GM23338 (cell line): ENCODE measurements around the gene PDHB. TPM values are rescaled to one million over a fixed set of nuclear protein-coding genes. Genes with fewer than 3 reads are reported as not detected.

ENCODE experiments used
- ATAC-seq: fragments of 200-7000 bp; cut with Tn5 transposase; 3 replicates; pipeline ENCODE4 v1.9.1; 2020
- DNase-seq: peaks from one replicate; pipeline ENCODE4 v3.0.0-alpha.2; 2015; ENCODE audit warnings: low spot score
- H2AFZ ChIP-seq: fragments of 200-600 bp; sonication (generic); 2 replicates; pipeline ENCODE4 v1.8.0; 2016; ENCODE audit warnings: antibody characterized with exemption, mild to moderate bottlenecking, moderate library complexity
- H3F3A ChIP-seq: fragments of 200-600 bp; sonication (generic); replicated peaks from 2 replicates; pipeline ENCODE4 v1.8.0; 2017; ENCODE audit warnings: antibody characterized with exemption, mixed run types, low read depth
- H3K27ac ChIP-seq: fragments of 200-600 bp; sonication (generic); 2 replicates; pipeline ENCODE4 v1.6.1; 2016; ENCODE audit warnings: low read depth
- H3K27me3 ChIP-seq: fragments of 200-600 bp; sonication (generic); 2 replicates; pipeline ENCODE4 v1.8.0; 2016; ENCODE audit warnings: mild to moderate bottlenecking, mixed run types, moderate library complexity; ENCODE audit not compliant: insufficient read depth
- H3K36me3 ChIP-seq: fragments of 200-600 bp; sonication (generic); 2 replicates; pipeline ENCODE4 v1.8.0; 2016; ENCODE audit warnings: mild to moderate bottlenecking; ENCODE audit not compliant: insufficient read depth
- H3K4me1 ChIP-seq: fragments of 200-600 bp; sonication (generic); 2 replicates; pipeline ENCODE4 v1.8.0; 2016; ENCODE audit warnings: mild to moderate bottlenecking, moderate library complexity; ENCODE audit not compliant: insufficient read depth
- H3K4me2 ChIP-seq: fragments of 200-600 bp; sonication (generic); 2 replicates; pipeline ENCODE4 v1.7.1; 2017; ENCODE audit warnings: mixed run types
- H3K4me3 ChIP-seq: fragments of 200-600 bp; sonication (generic); 2 replicates; pipeline ENCODE4 v1.6.1; 2016; ENCODE audit warnings: mixed run types
- H3K79me2 ChIP-seq: fragments of 200-600 bp; sonication (generic); replicated peaks from 2 replicates; pipeline ENCODE4 v1.8.0; 2017; ENCODE audit warnings: mild to moderate bottlenecking; ENCODE audit not compliant: insufficient read depth
- H3K9me2 ChIP-seq: fragments of 200-600 bp; sonication (generic); 2 replicates; pipeline ENCODE4 v1.8.0; 2017; ENCODE audit not compliant: insufficient read depth
- H4K20me1 ChIP-seq: fragments of 200-600 bp; sonication (generic); replicated peaks from 2 replicates; pipeline ENCODE4 v1.8.0; 2017; ENCODE audit warnings: mild to moderate bottlenecking; ENCODE audit not compliant: insufficient read depth
- H3K27ac Mint-ChIP-seq: 2 replicates; pipeline ENCODE4 v1.8.0; 2020; ENCODE audit warnings: inconsistent platforms, mild to moderate bottlenecking, moderate library complexity, mixed read lengths
- H3K27me3 Mint-ChIP-seq: 3 replicates; pipeline ENCODE4 v1.8.0; 2022; ENCODE audit warnings: low read depth, mild to moderate bottlenecking, moderate library complexity, mixed read lengths, inconsistent platforms; ENCODE audit not compliant: insufficient read depth, poor library complexity
- H3K36me3 Mint-ChIP-seq: 3 replicates; pipeline ENCODE4 v1.8.0; 2021; ENCODE audit warnings: low read depth, mild to moderate bottlenecking, inconsistent platforms, moderate library complexity, mixed read lengths
- H3K4me1 Mint-ChIP-seq: 3 replicates; pipeline ENCODE4 v1.8.0; 2020; ENCODE audit warnings: mild to moderate bottlenecking, inconsistent platforms, mixed read lengths
- H3K4me3 Mint-ChIP-seq: 3 replicates; pipeline ENCODE4 v1.8.0; 2021; ENCODE audit warnings: moderate library complexity, mild to moderate bottlenecking, inconsistent platforms, mixed read lengths
- H3K9me3 Mint-ChIP-seq: 3 replicates; pipeline ENCODE4 v1.8.0; 2020; ENCODE audit warnings: moderate library complexity, mild to moderate bottlenecking, inconsistent platforms, mixed read lengths
- CREB1 ChIP-seq: fragments of 250-450 bp; sonication (Bioruptor Pico); IDR thresholded peaks from 2 replicates; pipeline ENCODE4 v1.5.0; 2020; ENCODE audit warnings: low read depth, mild to moderate bottlenecking, moderate library complexity
- CTCF ChIP-seq, 2 experiments: fragments of 200-600 bp in 1 of 2; sonication (generic) in 1 of 2; conservative IDR thresholded peaks; 2 replicates each; pipeline versions ENCODE4 v1.5.1 to v1.6.1; 2016 to 2017; ENCODE audit warnings: antibody characterized with exemption in 2 of 2, low read depth in 2 of 2, mild to moderate bottlenecking in 2 of 2, moderate library complexity in 1 of 2
- ETS1 ChIP-seq: IDR thresholded peaks from 2 replicates; pipeline ENCODE4 v1.6.1; 2016; ENCODE audit warnings: antibody characterized with exemption
- EZH2 ChIP-seq: fragments of 200-600 bp; sonication (generic); IDR thresholded peaks from one replicate; pipeline ENCODE4 v1.8.0; 2017; ENCODE audit warnings: antibody characterized with exemption, mild to moderate bottlenecking, low read depth; ENCODE audit not compliant: unreplicated experiment
- EZH2phosphoT487 ChIP-seq: fragments of 200-600 bp; sonication (generic); IDR thresholded peaks from one replicate; pipeline ENCODE4 v1.8.1; 2018; ENCODE audit warnings: antibody characterized with exemption; ENCODE audit not compliant: unreplicated experiment
- JUNB ChIP-seq: IDR thresholded peaks from one replicate; pipeline ENCODE4 v1.6.1; 2016; ENCODE audit warnings: antibody characterized with exemption; ENCODE audit not compliant: unreplicated experiment
- NANOG ChIP-seq: IDR thresholded peaks from 2 replicates; pipeline ENCODE4 v1.6.1; 2016; ENCODE audit warnings: antibody characterized with exemption, borderline replicate concordance
- POLR2AphosphoS5 ChIP-seq: IDR thresholded peaks from 2 replicates; pipeline ENCODE4 v1.6.1; 2016; ENCODE audit warnings: antibody characterized with exemption, low read depth
- REST ChIP-seq: IDR thresholded peaks from one replicate; pipeline ENCODE4 v1.6.1; 2018; ENCODE audit warnings: antibody characterized with exemption; ENCODE audit not compliant: unreplicated experiment
- STAT1 ChIP-seq: IDR thresholded peaks from one replicate; pipeline ENCODE4 v1.6.1; 2016; ENCODE audit warnings: antibody characterized with exemption; ENCODE audit not compliant: unreplicated experiment
- ZNF114 ChIP-seq: fragments of 250-450 bp; sonication (Bioruptor Pico); IDR thresholded peaks from 2 replicates; pipeline ENCODE4 v1.5.0; 2020; ENCODE audit warnings: mild to moderate bottlenecking, moderate library complexity
- ZNF331 ChIP-seq: fragments of 250-450 bp; sonication (Bioruptor Pico); IDR thresholded peaks from 2 replicates; pipeline ENCODE4 v1.5.0; 2020; ENCODE audit warnings: low read depth, mild to moderate bottlenecking, moderate library complexity
- ZNF462 ChIP-seq: fragments of 250-450 bp; sonication (Bioruptor Pico); IDR thresholded peaks from 2 replicates; pipeline ENCODE4 v1.5.0; 2020; ENCODE audit warnings: mild to moderate bottlenecking, moderate library complexity
- polyA plus RNA-seq: library from polyadenylated mRNA; unstranded; fragments of >200 nt; fragmentation: Nextera tagmentation; extraction: Ambion mirVana; gene quantifications from 2 replicates; pipeline ENCODE4 v1.2.1, GENCODE V29; 2016
- total RNA-seq: library from RNA; depleted of rRNA; stranded (reverse); fragments of >200 nt; shearing (Covaris generic); gene quantifications from 2 replicates; pipeline ENCODE4 v1.2.3, GENCODE V29; 2014

Gene PDHB
- total and polyA plus RNA-seq, 2 experiments from 2014 or later: 172 to 222 TPM

DNA sequence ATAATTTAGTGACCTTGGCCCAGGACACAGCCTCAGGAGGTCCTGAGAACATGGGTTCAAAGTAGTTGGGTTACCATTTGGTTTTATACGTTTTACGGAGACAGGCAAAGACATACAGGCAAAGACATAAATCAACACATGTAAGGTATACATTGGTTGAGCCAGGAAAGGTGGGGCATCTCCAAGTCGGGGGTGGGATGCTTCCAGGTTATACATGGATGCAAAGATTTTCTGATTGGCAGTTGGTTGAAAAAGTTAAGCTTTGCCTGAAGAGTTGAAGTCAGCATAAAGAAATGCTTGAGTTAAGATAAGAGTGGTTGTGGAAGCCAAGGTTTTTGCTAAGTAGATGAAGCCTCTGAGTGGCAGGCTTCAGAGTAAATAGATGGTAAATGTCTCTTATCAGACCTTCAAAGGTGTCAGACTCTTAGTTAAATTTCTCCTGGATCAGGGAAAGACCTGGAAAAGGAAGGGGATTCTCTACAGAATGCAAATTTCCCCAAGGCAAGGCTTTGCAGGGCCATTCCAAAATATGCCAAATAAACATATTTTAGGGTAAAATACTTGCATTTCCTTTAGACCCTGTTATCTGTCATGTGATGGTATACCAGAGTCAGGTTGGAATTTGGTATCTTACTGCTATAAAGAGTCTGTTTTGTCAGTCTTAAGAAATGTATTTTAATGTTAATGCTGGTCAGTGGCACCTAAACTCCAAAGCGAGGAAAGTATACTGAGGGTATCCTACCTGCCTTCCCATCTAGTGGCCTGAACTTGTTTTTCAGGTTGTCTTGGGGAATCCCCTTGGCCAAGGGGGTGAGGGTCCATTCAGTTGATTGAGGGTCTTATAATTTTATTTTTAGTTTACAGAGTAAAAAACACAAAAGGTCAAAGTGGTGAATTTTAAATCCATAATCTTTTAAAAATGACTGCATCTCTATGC lies 8.2 kb upstream of the PDHB start:
- ATAC-seq (peak; percentile 84), DNase-seq (peak; percentile 47)
- Histone ChIP-seq H4K20me1 (no peaks in the 10 kb centered on the region), H3K4me3 (no peak overlapping the region), H3F3A (no peaks in the 10 kb centered on the region), H3K4me2 (peak overlapping the region; percentile 13; the same call in 1 of the 2 replicates), H3K36me3 (no peaks in the 10 kb centered on the region), H3K9me2 (0 out of 2 replicates have a peak, but pooled peaks cover 6% of the 10 kb centered on the region), H2AFZ (peak overlapping the region; percentile 35; the same call in 1 of the 2 replicates), H3K79me2 (no peaks in the 10 kb centered on the region), H3K27ac (peak overlapping the region; percentile 21; the same call in 1 of the 2 replicates), H3K4me1 (peaks cover 32% of the 10 kb centered on the region), H3K27me3 (no peaks in the 10 kb centered on the region)
- peaks cover 4% of the 10 kb centered on the region for H3K27me3 Mint-ChIP-seq
- H3K36me3 Mint-ChIP-seq: no peaks in the 10 kb centered on the region
- H3K4me3 Mint-ChIP-seq: no peak overlapping the region
- H3K27ac Mint-ChIP-seq: no peak overlapping the region
- no peak for TF ChIP-seq REST
- no peak for TF ChIP-seq POLR2AphosphoS5
- no peak for TF ChIP-seq CTCF (conservative IDR thresholded peaks at IDR 0.05; ENCODE audit: low read depth in 2 of 2)
- no peak for TF ChIP-seq JUNB
- TF ChIP-seq STAT1: no peak
- TF ChIP-seq CREB1 (CRISPR knock-in tag): no peak
- no peak for TF ChIP-seq ZNF331
- TF ChIP-seq ETS1: no peak
- TF ChIP-seq ZNF462 (CRISPR knock-in tag): no peak
- TF ChIP-seq EZH2phosphoT487: no peak
- TF ChIP-seq ZNF114: no peak
- no peak for TF ChIP-seq EZH2
- TF ChIP-seq NANOG: no peak
- no peaks in the 10 kb centered on the region for H3K9me3 Mint-ChIP-seq
- peaks cover 42% of the 10 kb centered on the region for H3K4me1 Mint-ChIP-seq
